SK-N-MC (cell line): ENCODE data around the gene DCLK3.

Source experiments
- EZH2 ChIP-seq: fragments of 200-600 bp; sonication (generic); IDR thresholded peaks from one replicate; pipeline ENCODE4 v1.6.1; 2017; ENCODE audit warnings: antibody characterized with exemption
- FOXP2 ChIP-seq: optimal IDR thresholded peaks from 2 replicates; pipeline ENCODE3; 2011; ENCODE audit warnings: mild to moderate bottlenecking, moderate library complexity; ENCODE audit not compliant: insufficient read depth; ENCODE audit errors: extremely low read length, control extremely low read depth
- POLR2AphosphoS5 ChIP-seq: IDR thresholded peaks from 2 replicates; pipeline ENCODE4 v1.6.1; 2012; ENCODE audit warnings: mild to moderate bottlenecking, low read depth, low read length, borderline replicate concordance

DNA sequence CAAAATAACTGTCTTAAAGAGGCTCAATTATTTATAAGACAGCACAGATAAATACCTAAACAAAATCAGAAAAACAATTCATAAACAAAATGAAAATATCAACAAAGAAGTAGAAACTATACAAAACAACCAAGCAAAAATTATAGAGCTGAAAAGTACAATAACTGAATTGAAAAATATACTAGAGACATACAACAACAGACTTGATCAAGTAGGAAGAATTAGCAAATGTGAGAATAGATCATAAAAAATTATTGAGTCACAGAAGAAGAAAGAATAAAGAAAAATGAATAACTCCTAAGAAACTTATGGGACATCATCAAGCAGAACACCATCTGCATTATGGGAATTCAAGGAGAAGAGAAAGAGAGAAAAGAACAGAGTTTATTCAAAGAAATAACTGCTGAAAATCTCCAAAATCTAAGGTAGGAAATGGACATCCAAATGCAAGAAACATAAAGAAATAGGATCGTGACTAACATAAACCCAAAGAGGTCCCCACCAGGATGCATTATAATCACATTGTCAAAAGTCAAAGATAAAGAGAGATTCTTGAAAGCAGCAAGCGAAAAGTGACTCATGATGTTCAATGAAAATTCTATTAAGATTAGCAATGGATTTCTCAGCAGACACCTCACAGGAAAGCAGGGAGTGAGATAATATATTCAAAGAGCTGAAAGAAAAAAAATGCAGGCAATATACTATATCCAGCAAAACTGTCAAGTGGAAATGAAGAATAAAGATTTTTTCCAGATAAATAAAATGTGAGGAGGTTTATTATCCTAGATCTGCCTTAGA, 85.9 kb downstream of the DCLK3 start:
- TF ChIP-seq EZH2 (no peak), POLR2AphosphoS5 (no peak), FOXP2 (no peak)
